Measurements from ENCODE around the gene TCF19.

DNA sequence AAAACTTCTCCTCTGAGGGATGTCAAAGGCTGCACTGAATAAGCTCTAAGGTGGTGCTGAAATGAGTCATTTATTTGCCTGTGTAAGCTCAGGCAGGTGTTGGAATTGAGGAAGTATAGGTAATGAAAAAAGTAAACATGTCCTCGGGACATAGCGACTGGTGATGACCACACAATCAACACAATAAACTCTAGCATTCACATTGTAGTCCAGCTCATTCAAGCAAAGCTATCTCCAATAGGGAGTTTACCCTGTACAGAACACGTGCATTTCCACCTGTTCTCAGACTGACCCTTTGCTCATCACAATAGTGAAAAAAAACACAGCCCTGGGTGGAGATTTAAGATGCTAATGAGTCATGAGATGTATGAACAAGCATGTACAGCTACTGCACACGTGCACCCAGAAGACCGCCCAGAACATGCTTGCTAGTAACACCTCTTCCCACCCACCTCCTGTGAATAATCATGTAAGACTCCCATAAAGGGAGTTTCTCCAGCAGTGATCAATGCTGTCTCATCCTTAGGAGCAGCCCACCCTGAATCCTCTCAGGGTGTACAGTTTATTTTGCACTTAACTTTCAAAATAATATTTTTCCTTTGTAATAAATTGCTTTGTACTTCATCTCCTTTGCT is 45.1 kb downstream of the TCF19 start:
- TF ChIP-seq CTCF (conservative IDR thresholded peaks at IDR 0.05 in 1 of 2, IDR thresholded peaks at IDR 0.05 in 1 of 2; ENCODE audit: low read depth in 1 of 2, low read length in 2 of 2) (no peak), EZH2 (IDR thresholded peaks at IDR 0.05; ENCODE audit: low read length, missing control alignments) (no peak)

All from fibroblast of lung (primary cell).